Measurements from ENCODE around the gene SULT4A1.

- TF ChIP-seq CTCF (IDR thresholded peaks at IDR 0.05): no peak
- TF ChIP-seq POLR2A (IDR thresholded peaks at IDR 0.05): no peak
- no peak for TF ChIP-seq POLR2AphosphoS5 (IDR thresholded peaks at IDR 0.05)
These were observed 7.5 kb downstream of the SULT4A1 start for GRCh38 chr22:43854786-43855271.

Measured in breast epithelium (tissue), 3 donors.